GM19324 (cell line): ENCODE measurements around the gene DYSF.

ENCODE experiments used
- ATAC-seq: cut with Tn5 transposase; IDR thresholded peaks from one replicate; pipeline ENCODE4 v1.9.1; 2021; ENCODE audit warnings: mild to moderate bottlenecking, moderate library complexity; ENCODE audit not compliant: unreplicated experiment, low FRiP score

Gene DYSF

DNA sequence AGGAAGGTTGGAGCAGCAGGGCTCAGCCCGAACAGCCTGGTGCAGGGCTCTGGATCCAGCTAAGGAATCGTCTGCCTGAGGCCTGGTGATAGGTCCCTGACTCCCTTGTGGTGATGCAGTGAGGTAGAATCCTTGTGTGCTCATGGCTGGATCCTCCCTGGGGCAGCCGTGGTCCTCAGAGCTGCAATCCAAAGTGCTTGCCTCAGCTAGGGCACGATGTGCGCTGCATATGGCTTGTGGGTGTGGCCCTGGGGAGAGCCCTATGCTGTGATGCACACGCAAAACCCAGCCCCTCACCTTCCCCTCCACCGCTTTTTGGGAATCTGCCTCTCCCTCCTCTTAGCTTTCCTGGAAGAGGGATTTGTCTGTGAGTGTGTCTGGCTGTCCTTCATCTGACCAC, 142.2 kb downstream of the DYSF start:
- no peak for ATAC-seq

DNA sequence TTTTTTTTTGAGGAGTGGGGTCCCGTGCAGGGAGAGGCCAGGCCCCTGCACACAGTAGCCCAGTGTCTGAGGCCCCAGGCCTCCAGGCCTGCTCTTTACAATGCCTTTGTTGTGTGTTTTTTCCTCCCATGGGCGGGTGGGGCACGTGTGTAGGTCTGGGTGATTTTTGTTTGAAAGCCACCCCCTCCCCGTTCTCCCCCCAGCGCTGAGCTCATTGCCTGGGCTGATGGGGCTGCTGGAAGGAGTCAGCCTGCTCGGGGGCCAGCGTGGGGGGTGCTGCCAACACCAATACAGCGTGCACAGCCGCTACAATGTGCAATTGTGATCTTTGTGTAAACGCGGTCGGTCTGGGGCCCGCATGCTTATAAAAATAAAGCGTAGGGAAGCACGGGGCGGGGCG, 142.7 kb downstream of the DYSF start:
- no peak for ATAC-seq

DNA sequence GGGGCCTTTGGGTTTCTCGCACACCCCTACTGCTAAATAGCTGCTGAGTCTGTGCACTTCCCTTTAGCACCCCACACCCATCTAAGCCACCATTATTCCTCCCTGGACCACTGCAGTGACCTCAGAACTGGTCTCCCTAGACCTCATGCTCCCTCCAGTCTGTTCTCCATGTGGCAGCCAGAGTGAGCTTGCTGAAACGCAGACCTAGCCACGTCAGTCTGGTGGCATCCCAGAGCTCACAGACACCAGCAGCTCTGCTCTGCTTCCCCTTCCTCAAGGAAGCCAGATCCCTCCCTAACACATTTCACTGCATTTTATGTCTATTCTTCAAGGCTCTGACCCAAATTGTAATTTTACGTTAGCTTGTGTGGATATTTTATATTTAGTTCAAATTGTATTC, 144.4 kb downstream of the DYSF start:
- no peak for ATAC-seq

DNA sequence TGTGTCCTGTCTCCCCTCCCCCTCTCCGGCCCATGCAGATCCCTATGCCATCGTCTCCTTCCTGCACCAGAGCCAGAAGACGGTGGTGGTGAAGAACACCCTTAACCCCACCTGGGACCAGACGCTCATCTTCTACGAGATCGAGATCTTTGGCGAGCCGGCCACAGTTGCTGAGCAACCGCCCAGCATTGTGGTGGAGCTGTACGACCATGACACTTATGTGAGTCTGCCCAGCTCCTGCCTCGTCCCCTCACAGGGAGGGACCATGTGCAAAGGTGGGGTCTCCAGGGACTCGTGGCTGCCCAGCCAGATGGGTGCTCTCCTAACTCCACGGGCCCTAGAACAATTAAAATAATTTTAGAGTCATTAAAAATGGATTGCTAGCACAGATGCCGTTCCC, 145.2 kb downstream of the DYSF start:
- no peak for ATAC-seq

DNA sequence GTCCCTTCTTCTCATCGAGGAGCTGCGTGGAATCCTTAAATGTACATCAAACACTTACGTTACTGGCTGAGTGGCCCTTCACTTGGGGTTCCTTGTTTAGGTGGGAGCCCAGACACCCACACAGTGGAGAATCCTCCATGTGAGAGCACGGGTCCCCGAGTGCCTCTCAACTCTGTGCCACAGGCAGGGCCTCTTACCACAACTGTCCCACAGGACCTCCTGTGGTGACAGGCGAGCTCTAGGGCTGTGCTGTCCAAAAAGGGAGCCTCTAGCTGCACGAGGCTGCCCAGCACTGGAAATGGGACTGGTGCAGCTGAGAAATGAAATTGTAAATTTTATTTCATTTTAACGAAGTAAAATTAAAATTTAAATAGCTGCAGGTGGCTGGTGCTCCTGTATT, 145.7 kb downstream of the DYSF start:
- no peak for ATAC-seq

DNA sequence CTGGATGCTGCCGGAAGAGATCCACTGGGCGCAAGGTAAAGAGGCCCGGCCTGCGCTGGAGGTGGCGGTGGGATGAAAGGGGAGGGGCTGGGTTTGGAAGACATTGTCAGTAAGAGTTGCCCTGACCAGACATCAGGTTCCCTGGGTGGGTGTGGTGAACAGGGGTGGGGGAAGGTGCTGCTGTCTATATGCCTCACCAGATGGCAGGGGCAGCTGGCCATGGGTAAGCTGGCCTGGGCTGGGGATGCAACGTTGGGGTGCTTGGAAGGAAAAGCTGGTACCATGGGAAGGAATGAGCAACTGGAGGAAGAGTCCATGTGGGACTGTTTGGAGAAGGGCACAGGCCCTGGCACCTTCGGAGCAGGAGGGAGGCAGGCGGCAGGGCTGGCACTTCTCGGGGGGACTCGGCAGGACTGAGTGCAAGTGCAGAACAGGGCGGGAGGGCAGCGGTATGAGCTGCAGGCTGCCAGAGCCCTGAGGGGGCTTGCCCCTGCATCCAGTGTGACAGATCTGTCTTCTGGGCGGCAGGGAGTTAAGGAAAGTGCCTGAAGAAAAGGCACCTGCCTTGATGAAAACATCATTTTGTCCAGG, 146.4 kb downstream of the DYSF start:
- ATAC-seq = no peak

DNA sequence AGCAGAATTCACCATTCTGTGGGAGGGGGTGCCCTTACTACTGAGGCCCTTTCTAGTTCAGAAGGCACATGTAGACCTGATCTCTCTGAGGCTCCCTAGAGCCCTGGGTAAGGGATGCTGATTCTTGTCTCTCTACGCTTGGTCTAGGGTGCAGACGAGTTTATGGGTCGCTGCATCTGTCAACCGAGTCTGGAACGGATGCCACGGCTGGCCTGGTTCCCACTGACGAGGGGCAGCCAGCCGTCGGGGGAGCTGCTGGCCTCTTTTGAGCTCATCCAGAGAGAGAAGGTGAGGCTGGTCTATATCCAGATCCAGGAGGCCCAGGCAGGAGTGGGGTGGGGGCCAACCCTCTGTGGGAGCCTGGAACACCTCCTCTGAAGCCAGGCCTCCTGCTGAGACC, 147.2 kb downstream of the DYSF start:
- ATAC-seq = no peak

DNA sequence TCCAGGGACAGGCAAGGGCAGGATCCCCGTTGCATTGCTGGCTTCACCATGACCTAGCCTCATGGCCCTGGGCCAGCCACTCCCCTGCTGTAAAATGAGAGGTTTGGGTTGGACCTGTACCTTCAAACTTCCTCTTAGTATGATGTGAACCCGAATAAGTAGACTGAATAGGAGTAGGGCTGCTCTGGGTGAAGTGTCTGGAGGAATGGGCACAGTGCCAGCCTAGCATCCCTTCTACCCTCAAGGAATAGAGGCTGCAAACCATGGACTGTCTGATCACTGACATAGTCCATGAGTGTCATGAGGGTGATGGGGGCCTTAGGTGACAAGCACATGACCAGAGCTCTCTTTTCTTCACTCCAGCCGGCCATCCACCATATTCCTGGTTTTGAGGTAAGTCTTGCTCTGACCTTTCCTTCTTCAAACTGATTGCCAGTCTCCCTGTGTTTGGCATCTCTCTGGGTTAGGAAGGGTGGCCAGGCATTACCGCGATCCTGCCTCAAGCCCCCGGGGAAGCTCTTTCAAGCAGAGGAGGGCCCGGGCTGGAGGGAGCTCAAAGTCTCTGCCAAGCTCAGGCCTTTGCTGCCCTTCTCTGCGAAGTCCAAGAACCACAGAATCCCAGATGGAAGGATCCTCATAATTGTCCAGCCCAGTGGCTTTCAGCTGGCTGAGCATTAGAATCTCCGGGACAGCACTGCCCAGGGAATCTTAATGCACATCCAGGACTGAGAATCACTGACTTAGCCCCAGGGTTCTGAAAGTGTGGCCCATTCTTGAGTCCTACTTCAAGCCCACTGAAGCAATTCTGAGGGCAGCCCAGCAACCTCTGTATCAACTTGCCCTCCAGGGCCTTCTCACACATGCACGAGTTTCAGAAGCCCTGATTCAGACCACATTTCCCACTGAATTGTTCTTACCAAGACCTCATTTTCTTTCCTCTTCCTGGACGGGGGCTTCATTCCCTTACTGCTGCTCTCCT, 148.1 kb downstream of the DYSF start:
- no peak for ATAC-seq

DNA sequence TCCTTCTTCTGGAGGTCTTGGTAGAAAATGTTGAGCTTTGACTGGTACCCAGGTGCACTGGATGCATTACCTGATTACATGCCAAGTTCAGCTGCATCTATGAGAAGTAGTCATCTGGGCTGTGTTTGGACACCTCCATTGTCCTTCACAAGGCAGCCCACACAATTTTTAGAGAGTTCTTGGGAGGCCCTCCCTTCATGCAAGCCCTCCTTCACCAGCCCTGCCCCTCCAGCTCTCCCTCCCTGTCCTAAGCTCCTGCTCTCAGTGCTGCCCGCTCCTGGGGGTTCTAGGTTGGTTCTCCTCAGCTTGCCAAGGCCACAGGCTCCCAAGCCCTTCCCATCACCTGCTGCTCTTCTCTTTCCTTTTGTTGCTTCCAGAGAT, 148.7 kb downstream of the DYSF start:
- no peak for ATAC-seq

DNA sequence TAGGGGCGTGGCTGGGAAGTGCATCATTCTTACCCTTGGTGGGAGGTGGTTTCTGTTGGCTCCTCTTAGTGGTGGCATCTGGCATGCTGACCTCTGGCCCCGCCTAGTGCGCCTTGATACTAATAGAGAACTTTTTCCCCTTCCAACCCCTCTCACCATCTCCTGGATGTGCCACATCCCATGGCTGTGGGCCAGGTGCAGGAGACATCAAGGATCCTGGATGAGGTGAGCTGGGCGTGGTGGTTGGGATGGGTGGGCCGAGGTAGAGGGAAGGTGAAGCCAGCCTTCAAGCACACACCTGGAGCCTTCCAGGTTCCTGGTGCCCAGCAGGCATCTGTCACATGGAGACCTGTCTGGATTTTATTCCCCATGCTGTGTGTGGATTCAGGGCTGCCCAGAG, 149.2 kb downstream of the DYSF start:
- no peak for ATAC-seq

DNA sequence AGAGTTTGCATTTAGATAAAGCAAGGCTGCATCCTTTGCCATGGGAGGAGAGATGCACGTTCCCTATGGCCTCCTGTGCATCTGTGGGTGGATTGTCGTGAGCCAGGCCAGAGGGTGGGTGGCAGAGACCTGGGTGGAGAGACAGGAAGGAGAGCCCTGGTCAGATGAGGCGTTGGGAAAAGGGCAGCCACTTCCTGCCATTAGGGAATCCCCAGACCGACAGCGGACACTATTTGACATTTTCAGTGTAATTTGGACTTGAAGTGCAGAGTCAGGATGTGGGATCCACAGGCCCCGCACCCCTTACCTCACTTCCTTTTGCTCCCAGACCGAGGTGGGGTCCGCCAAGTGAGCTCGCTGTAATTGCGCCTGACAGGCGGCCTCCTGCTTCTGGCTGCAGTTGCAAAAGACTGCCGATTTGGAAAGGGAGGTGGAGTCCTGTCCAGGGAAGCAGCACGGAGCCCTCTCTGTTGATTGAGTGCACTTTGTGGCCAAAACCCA, 150.0 kb downstream of the DYSF start:
- no peak for ATAC-seq

DNA sequence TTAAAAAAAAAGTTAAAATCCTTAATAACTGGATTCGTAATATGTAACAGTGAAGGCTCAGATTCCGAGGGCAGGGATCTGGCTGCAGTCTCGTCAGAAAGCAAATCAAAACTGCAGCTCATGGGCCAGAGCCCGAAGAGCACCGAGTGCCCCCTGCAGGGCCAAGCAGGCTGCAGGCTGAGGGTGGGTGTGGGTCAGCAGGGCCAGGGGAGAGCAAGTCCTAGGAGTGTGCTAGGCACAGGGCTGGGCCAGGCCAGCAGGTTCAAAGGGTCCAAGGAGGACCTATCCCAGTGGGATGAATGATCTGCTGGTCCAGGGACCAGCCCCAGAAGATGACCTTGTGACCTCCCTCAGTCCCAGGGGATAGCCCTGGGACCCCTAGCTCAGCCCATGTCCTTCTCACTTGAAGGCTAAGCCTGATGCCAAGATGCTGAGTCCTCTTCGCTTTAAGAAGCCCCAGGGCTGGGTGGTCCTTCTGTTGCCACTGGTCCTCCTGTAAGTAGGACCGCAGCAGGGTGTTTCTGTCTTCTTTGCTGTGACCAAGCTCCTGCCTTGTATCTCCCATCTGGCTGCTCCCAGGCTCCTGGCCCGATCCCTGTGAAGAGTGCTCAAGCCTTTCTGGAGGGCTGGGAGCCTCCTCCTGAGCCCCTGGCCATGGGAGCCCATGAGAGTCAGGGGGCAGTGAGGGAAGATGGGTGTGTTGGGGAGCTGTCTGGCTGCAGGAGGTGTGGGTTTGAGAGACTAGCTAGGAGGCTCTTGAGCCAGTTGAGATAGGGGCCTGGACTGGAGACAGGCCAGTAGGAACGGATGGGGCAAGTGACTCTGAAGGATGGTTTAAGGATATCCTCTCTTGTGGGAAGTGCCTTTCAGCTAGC, 150.7 kb downstream of the DYSF start:
- no peak for ATAC-seq

DNA sequence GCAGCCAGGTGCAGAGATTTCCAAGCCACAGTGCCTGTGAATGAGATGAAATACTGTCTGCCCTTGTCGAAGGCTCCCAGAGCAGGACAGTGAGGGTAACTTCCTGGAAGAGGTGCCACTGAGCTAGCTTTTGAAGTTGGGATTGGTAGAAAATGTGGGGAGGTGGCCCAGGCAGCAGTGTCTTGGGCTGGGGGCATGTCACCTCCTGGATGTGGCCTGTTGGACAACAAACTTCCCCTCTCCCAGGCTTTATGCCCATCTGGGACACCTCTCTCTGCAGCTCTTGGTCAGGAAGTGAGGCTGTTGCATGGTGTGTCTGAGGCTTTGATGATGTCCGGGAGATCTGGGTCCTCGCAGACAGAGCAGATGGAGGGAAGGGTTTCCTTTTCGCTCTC, 151.4 kb downstream of the DYSF start:
- no peak for ATAC-seq

DNA sequence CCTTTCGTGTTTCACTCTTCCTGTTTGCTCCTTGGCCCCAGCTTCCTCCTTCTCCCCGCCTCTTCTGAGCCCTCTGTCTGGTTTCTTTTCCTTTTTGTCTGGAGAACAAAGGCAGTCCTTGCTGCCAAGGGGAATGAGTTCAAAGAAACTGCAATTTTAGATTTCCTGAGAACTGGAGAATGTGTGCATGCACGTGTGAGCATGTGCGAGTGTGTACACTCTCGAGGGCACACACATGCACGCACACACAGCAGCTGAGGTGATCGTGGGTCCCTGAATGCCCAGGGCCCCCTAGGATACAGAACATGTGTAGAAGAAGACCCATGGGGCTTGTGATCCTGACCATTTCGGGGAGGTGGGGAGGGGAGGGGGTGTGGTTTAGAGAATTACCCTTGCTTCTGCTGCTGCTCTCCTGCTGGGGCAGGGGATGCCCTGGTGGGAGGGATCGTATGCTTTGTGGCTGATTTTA, 151.8 kb downstream of the DYSF start:
- ATAC-seq = no peak

DNA sequence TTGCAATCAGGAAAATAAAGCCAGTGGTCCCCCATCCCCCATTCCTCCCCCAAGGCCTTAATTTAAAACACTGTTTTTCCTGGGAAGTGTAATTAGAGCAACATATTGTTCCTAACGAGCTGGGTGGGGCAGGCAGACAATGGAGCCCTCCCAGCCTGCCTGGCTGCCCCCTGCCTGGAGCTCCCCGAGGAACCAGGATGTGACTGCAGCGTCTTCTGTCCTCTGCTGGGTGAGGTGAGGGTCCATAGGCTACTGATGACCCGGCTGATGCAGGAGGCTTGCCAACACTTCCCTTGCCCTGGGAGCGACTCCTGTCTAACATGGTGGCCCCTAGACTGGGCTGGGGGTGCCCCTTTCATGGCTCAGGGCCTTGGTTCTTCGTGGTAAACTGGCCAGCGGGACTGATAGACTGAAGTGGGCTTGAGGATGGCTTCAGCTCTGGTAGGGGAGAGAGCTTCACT, 152.4 kb downstream of the DYSF start:
- no peak for ATAC-seq

DNA sequence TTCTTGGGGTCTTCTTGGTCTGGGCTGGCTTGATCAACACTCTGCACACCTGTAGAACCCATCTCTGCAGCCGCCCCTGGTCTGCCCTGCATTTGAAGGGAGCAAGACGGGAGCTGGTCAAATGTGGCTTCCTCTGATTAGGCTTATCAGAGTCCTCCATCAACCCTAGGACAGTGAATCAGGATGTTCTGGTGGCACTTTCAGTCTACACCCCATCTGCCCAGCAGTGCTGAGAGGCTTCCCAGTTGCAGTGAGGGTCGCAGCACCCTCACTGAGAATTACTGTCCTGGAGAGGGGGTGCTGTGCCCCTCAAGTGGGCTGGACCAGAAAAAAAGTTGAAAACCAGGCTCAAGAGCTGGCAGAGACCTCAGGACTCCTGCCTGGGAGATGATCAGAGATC, 152.9 kb downstream of the DYSF start:
- no peak for ATAC-seq

DNA sequence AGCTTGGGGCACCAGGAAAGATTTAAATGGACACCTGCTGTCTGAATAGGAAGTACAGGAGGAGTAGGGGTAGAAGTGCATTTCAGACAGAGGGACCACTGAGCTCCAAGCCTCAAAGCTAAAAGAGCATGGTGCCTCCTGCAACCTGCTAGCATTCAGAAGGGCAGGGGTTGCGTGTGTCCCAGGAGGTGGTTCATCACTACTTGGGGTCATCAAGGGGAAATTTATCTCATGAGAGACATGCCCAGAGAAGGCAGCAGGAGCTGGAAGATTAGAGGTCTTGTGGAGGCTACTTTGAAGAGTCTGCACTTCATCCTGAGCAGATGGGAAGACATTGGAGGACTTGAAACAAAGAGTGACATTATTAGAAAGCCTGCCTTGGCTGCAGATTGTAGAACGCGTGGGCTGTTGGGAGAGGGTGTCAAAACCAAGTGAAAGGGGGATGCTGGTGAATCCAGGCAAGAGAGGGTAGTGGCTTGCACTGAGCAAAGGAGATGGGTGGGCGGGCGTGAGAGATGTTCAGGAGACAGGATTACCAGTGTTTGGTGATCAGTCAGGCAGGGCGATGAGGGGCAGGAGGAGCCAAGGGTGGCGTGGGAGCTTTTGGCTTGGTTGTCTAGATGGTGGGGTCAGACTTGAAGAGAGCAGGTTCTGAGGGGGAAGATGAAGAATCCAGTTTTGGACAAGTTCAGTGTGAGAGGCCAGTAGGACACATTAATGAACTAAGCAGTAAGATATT, 154.0 kb downstream of the DYSF start:
- ATAC-seq = no peak

DNA sequence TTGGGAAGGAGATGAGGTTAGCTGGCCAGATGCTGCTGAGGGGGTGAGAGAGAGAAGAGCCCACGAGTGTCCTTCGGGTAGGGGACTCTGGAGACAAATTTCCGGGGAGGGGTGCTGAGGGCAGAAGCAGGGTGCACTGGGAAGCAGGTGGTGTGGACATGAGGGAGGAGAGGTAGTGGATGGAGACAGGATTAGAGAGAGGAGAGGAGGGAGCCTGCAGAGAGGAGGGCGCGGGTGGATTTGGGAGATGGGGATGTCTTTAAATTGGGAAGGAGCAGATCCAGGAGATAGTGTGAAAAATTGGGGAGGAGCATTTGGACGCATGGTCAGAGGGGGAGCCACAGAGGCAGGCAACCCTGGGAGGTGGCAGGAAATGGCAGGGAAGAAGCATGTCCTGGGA, 154.7 kb downstream of the DYSF start:
- no peak for ATAC-seq

DNA sequence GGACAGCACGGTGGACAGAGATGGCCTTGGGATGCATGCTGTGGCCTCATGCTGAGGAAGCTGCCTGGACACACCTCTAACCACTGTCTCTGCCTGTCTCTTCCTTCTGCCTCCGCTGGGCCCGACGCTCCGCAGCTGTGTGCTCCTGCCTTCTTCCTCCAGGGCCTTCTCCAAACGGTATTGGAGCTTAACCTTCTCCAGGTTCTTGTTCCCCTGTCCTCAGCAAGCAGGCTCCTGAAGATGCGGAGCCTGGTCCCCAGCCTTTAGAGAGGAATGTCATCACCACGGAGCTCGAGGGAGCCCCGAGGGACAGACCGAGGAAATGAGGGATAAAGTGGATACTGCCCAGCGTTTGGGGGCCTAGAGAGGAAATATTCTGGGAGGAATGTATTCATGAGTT, 155.1 kb downstream of the DYSF start:
- no peak for ATAC-seq

DNA sequence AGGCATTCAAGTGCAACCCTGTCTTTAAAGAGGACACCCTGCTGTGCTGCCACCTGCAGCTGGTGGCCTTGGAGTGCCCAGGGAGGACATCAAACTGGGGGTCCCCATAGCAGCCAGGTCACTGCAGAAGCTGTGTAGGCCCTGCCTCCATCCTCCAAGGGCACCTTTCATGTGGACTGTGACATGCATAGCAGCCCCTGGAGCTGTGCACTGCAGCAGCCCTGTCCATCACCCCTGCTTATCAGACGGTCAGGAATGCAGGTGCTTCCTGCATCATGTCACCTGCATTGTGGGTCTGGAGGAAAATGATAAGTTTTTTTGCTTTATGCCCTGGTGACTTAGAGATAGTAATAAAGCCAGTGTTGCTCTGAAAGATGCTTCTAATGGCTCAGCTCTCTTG, 155.7 kb downstream of the DYSF start:
- no peak for ATAC-seq
